OCI-LY7 (cell line): ENCODE data around the gene RNF130. TPM values are rescaled to one million over a fixed set of nuclear protein-coding genes. Genes with fewer than 3 reads are reported as not detected.

ENCODE experiments used
- BruUV-seq: library from RNA; stranded (reverse); fragments of 400-500 nt; replicated peaks from 2 replicates; lab custom pipeline; 2021; lab: Mats Ljungman, UMichigan
- CTCF ChIA-PET: fragments of 300-600 bp; sonication (Branson Sonifier 250); formaldehyde crosslinking; loops from one replicate; lab custom pipeline; 2022; ENCODE audit warnings: antibody characterized with exemption; ENCODE audit not compliant: unreplicated experiment; lab: Charles Lee
- POLR2A ChIA-PET: fragments of 300-600 bp; sonication (Branson Sonifier 250); formaldehyde crosslinking; loops from one replicate; lab custom pipeline; 2022; ENCODE audit warnings: antibody characterized with exemption; lab: Charles Lee
- DNase-seq: peaks from one replicate; pipeline ENCODE4 v3.0.0-alpha.2; 2015; ENCODE audit warnings: low spot score
- H2AFZ ChIP-seq: fragments of 200-600 bp; sonication (generic), shearing (Covaris generic); 2 replicates; pipeline ENCODE4 v1.6.1; 2014; ENCODE audit warnings: mild to moderate bottlenecking, antibody characterized with exemption, low read length, moderate library complexity
- H3K27ac ChIP-seq: fragments of 200-600 bp; sonication (generic); 2 replicates; pipeline ENCODE4 v1.5.1; 2014; ENCODE audit warnings: mixed run types, low read depth, mild to moderate bottlenecking, moderate library complexity, low read length, inconsistent platforms; ENCODE audit not compliant: poor library complexity, severe bottlenecking
- H3K36me3 ChIP-seq: fragments of 200-600 bp; sonication (generic); 2 replicates; pipeline ENCODE4 v1.6.1; 2014; ENCODE audit warnings: mild to moderate bottlenecking, antibody characterized with exemption, low read length, moderate library complexity, mixed read lengths; ENCODE audit not compliant: insufficient read depth
- H3K4me1 ChIP-seq: fragments of 200-600 bp; sonication (generic); 2 replicates; pipeline ENCODE4 v1.5.1; 2014; ENCODE audit warnings: mild to moderate bottlenecking, low read length; ENCODE audit not compliant: insufficient read depth, poor library complexity, severe bottlenecking
- H3K4me2 ChIP-seq: fragments of 200-600 bp; sonication (generic); 2 replicates; pipeline ENCODE4 v1.6.1; 2014; ENCODE audit warnings: mild to moderate bottlenecking, low read length
- H3K4me3 ChIP-seq: fragments of 200-600 bp; sonication (generic); 2 replicates; pipeline ENCODE4 v1.5.1; 2014; ENCODE audit warnings: mild to moderate bottlenecking, low read depth, low read length; ENCODE audit not compliant: poor library complexity, severe bottlenecking
- H3K79me2 ChIP-seq: fragments of 200-600 bp; sonication (generic); 2 replicates; pipeline ENCODE4 v1.6.1; 2016; ENCODE audit warnings: low read depth, mild to moderate bottlenecking, low read length, moderate library complexity, mixed read lengths; ENCODE audit not compliant: insufficient read depth
- H3K9me2 ChIP-seq: fragments of 200-600 bp; sonication (generic); 2 replicates; pipeline ENCODE4 v1.6.1; 2016; ENCODE audit warnings: mild to moderate bottlenecking, low read length, mixed read lengths; ENCODE audit not compliant: insufficient read depth
- H3K9me3 ChIP-seq: fragments of 200-600 bp; sonication (generic); 2 replicates; pipeline ENCODE4 v1.6.1; 2014; ENCODE audit warnings: mild to moderate bottlenecking, mixed run types, low read length, mixed read lengths
- H4K20me1 ChIP-seq: fragments of 200-600 bp; sonication (generic); 2 replicates; pipeline ENCODE4 v1.6.1; 2014; ENCODE audit warnings: mild to moderate bottlenecking, antibody characterized with exemption, low read length, moderate library complexity, mixed read lengths; ENCODE audit not compliant: insufficient read depth
- CTCF ChIP-seq: fragments of 200-600 bp; sonication (generic); conservative IDR thresholded peaks from 2 replicates; pipeline ENCODE4 v1.5.1; 2014; ENCODE audit warnings: mild to moderate bottlenecking, antibody characterized with exemption, low read length, moderate library complexity, mixed read lengths
- EZH2phosphoT487 ChIP-seq: fragments of 200-600 bp; sonication (generic); IDR thresholded peaks from 2 replicates; pipeline ENCODE4 v1.6.1; 2018; ENCODE audit warnings: low read depth, borderline replicate concordance, mild to moderate bottlenecking, mixed run types, antibody characterized with exemption, low read length, moderate library complexity, mixed read lengths
- intact Hi-C: fragments of 100-400 bp; cut with micrococcal nuclease; formaldehyde crosslinking; loops from one replicate; pipeline ENCODE4 v1.10.0; 2022; ENCODE audit not compliant: unreplicated experiment
- total RNA-seq, 2 experiments: library from RNA; depleted of rRNA in 1 of 2; stranded (reverse); fragments of >200 nt in 1 of 2; shearing (Covaris generic) in 1 of 2; gene quantifications; 2 replicates each; pipeline ENCODE4 v1.2.3, GENCODE V29; 2014 to 2022

The RNF130 gene
- total RNA-seq, 2 experiments from 2014 or later, result 0.16 TPM; not detected in 1

- Histone ChIP-seq H3K79me2 (peaks cover 21% of the 10 kb centered on the region), H3K4me1 (peaks cover 19% of the 10 kb centered on the region), H3K9me2 (no peaks in the 10 kb centered on the region), H3K4me2 (peak within 1 kb of the TSS; percentile 95), H2AFZ (peak within 1 kb of the TSS; percentile 91), H3K27ac (peak within 1 kb of the TSS; percentile 26), H3K36me3 (peaks cover 24% of the 10 kb centered on the region), H4K20me1 (no peaks in the 10 kb centered on the region), H3K4me3 (peak within 1 kb of the TSS; percentile 86), H3K9me3 (no peaks in the 10 kb centered on the region)
- BruUV-seq, result no TSS peak
- POLR2A ChIA-PET, result interaction anchor here (0.6 to 0.9 kb wide), 5 partner anchors 11 to 542 kb away, joined by 3 to 6 read pairs (median 3); no protein-coding TSS in a partner anchor
- CTCF ChIA-PET, result interaction anchor here (0.6 kb wide), 1 partner anchor 105 kb away, joined by 4 read pairs; no protein-coding TSS in a partner anchor
- intact Hi-C loops, result loop anchor here (5.0 kb wide), 4 partner anchors 50 to 385 kb away; partner anchors contain the start of genes MAPK9, MGAT4B and MRNIP
- DNase-seq, result peak; percentile 85
- TF ChIP-seq CTCF (peak; percentile 31; the same call in 1 of the 2 replicates), EZH2phosphoT487 (no peak)
These were observed 163.8 kb downstream of the RNF130 start, which contains the start of gene TBC1D9B for GRCh38 chr5:179907556-179908324. TBC1D9B (minus strand) TSS chr5:179907897; CDS start chr5:179907821, 76 bp downstream.

- no peak for TF ChIP-seq CTCF
- TF ChIP-seq EZH2phosphoT487, result no peak
- Histone ChIP-seq H3K4me1 (peaks cover 19% of the 10 kb centered on the region), H3K27ac (no peak overlapping the region), H2AFZ (peak overlapping the region; percentile 38; the same call in 1 of the 2 replicates), H3K4me2 (peak overlapping the region; percentile 95), H3K36me3 (peaks cover 31% of the 10 kb centered on the region), H3K4me3 (peak overlapping the region; percentile 86), H3K9me2 (no peaks in the 10 kb centered on the region), H3K9me3 (no peaks in the 10 kb centered on the region), H4K20me1 (no peaks in the 10 kb centered on the region), H3K79me2 (peaks cover 21% of the 10 kb centered on the region)
- intact Hi-C loops, result loop anchor here (5.0 kb wide), 4 partner anchors 50 to 385 kb away; partner anchors contain the start of genes MAPK9, MGAT4B and MRNIP
- BruUV-seq, result no TSS peak
- POLR2A ChIA-PET, result interaction anchor here (0.6 to 0.8 kb wide), 2 partner anchors 28 to 363 kb away, joined by 3 to 6 read pairs; no protein-coding TSS in a partner anchor
- CTCF ChIA-PET, result no interaction called here
- DNase-seq, result peak; percentile 48
These were observed 164.6 kb downstream of the RNF130 start for GRCh38 chr5:179906795-179907555.
